H1 (cell line): ENCODE measurements around the gene CIROP. TPM values are rescaled to one million over a fixed set of nuclear protein-coding genes. Genes with fewer than 3 reads are reported as not detected.
A peak's percentile ranks its signal among the peaks of the same experiment; 100 is the strongest.

Experiments used
- CTCF ChIA-PET: fragments of 300-600 bp; sonication (Branson Sonifier 250); formaldehyde crosslinking; loops from one replicate; lab custom pipeline; 2021; ENCODE audit not compliant: partially characterized antibody; lab: Charles Lee
- POLR2A ChIA-PET: fragments of 300-600 bp; sonication (Branson Sonifier 250); formaldehyde crosslinking; loops from one replicate; lab custom pipeline; 2021; ENCODE audit warnings: inconsistent platforms; ENCODE audit not compliant: partially characterized antibody; lab: Charles Lee
- DNase-seq, 2 experiments: peaks; one replicate each; pipeline versions ENCODE4 v3.0.0 to v3.0.0-alpha.2; 2010 to 2022; ENCODE audit warnings: low spot score in 2 of 2, low read depth in 1 of 2, mixed read lengths in 1 of 2
- FAIRE-seq: peaks from 2 replicates; lab custom pipeline; 2011; peaks lifted over from hg19 to GRCh38; lab: Jason Lieb, UNC
- H2AFZ ChIP-seq: 2 replicates; pipeline ENCODE4 v1.8.1; 2012; ENCODE audit warnings: low read length, inconsistent platforms
- H2AK5ac ChIP-seq: 2 replicates; pipeline ENCODE4 v1.6.1; 2013; ENCODE audit warnings: low read depth, low read length
- H2BK120ac ChIP-seq: replicated peaks from 2 replicates; pipeline ENCODE3; 2013; ENCODE audit warnings: low read depth, low read length, inconsistent platforms
- H2BK12ac ChIP-seq: 2 replicates; pipeline ENCODE4 v1.6.1; 2013; ENCODE audit warnings: low read depth, low read length
- H2BK15ac ChIP-seq: 2 replicates; pipeline ENCODE4 v1.6.1; 2013; ENCODE audit warnings: low read length
- H2BK20ac ChIP-seq: 2 replicates; pipeline ENCODE4 v1.6.1; 2013; ENCODE audit warnings: low read length
- H2BK5ac ChIP-seq: 2 replicates; pipeline ENCODE4 v1.6.1; 2013; ENCODE audit warnings: low read depth, low read length
- H3K14ac ChIP-seq: 2 replicates; pipeline ENCODE4 v1.6.1; 2013; ENCODE audit warnings: inconsistent platforms; ENCODE audit not compliant: insufficient read length
- H3K18ac ChIP-seq: 2 replicates; pipeline ENCODE4 v1.6.1; 2013; ENCODE audit warnings: low read length; ENCODE audit errors: extremely low read depth
- H3K23ac ChIP-seq: 2 replicates; pipeline ENCODE4 v1.6.1; 2013; ENCODE audit warnings: inconsistent platforms; ENCODE audit not compliant: insufficient read length
- H3K23me2 ChIP-seq: 2 replicates; pipeline ENCODE4 v1.6.1; 2013; ENCODE audit warnings: low read depth, low read length
- H3K27ac ChIP-seq: 2 replicates; pipeline ENCODE4 v1.6.1; 2011; ENCODE audit warnings: low read depth, low read length, inconsistent platforms
- H3K27me3 ChIP-seq, 4 experiments: replicated peaks in 1 of 4; 1 replicate in 1 of 4; 2 replicates in 3 of 4; pipeline versions ENCODE4 v1.6.1 to v1.8.1; 2011 to 2013; ENCODE audit warnings: low read length in 3 of 4, mild to moderate bottlenecking in 3 of 4, inconsistent platforms in 2 of 4, mixed read lengths in 2 of 4, moderate library complexity in 1 of 4; ENCODE audit not compliant: control insufficient read depth in 3 of 4, insufficient read depth in 3 of 4; ENCODE audit errors: extremely low read depth in 1 of 4
- H3K36me3 ChIP-seq, 4 experiments: 2 replicates each; pipeline versions ENCODE4 v1.6.1 to v1.8.1; 2011 to 2013; ENCODE audit warnings: mild to moderate bottlenecking in 4 of 4, low read length in 3 of 4, moderate library complexity in 2 of 4, control low read depth in 1 of 4, inconsistent platforms in 1 of 4; ENCODE audit not compliant: insufficient read depth in 4 of 4, control insufficient read depth in 2 of 4
- H3K4ac ChIP-seq: replicated peaks from 2 replicates; pipeline ENCODE3; 2013; ENCODE audit warnings: low read length, low read depth, mixed read lengths, inconsistent platforms; ENCODE audit not compliant: insufficient read length
- H3K4me1 ChIP-seq, 4 experiments: replicated peaks in 1 of 4; 1 replicate in 1 of 4; 2 replicates in 3 of 4; pipeline versions ENCODE4 v1.6.1 to v1.8.1; 2011 to 2013; ENCODE audit warnings: low read length in 3 of 4, inconsistent platforms in 2 of 4, mixed read lengths in 1 of 4; ENCODE audit not compliant: insufficient read depth in 4 of 4, control insufficient read depth in 3 of 4
- H3K4me2 ChIP-seq, 2 experiments: 2 replicates each; pipeline versions ENCODE4 v1.6.1 to v1.8.1; 2011 to 2013; ENCODE audit warnings: low read depth in 2 of 2, low read length in 2 of 2, control low read depth in 1 of 2, inconsistent platforms in 1 of 2, mild to moderate bottlenecking in 1 of 2; ENCODE audit not compliant: insufficient read depth in 1 of 2
- H3K4me3 ChIP-seq, 4 experiments: fragments of 200-600, 300-600 bp in 1 of 4; sonication (generic), shearing (Covaris generic), sonication (Bioruptor Twin) in 1 of 4; 2 replicates each; pipeline versions ENCODE4 v1.5.1 to v1.8.1; 2011 to 2016; ENCODE audit warnings: low read length in 4 of 4, low read depth in 3 of 4, control low read depth in 2 of 4, inconsistent platforms in 2 of 4, mild to moderate bottlenecking in 2 of 4, mixed read lengths in 1 of 4, moderate library complexity in 1 of 4; ENCODE audit not compliant: insufficient read depth in 2 of 4; ENCODE audit errors: extremely low read depth in 1 of 4
- H3K56ac ChIP-seq: replicated peaks from 2 replicates; pipeline ENCODE3; 2013; ENCODE audit warnings: low read depth, mild to moderate bottlenecking, mixed read lengths, low read length, inconsistent platforms; ENCODE audit not compliant: insufficient read length
- H3K79me1 ChIP-seq: 2 replicates; pipeline ENCODE4 v1.6.1; 2013; ENCODE audit warnings: low read depth, low read length, control low read depth
- H3K79me2 ChIP-seq, 2 experiments: 2 replicates each; pipeline versions ENCODE4 v1.6.1 to v1.8.1; 2012 to 2013; ENCODE audit warnings: low read length in 2 of 2, mild to moderate bottlenecking in 2 of 2, inconsistent platforms in 1 of 2; ENCODE audit not compliant: insufficient read depth in 2 of 2, control insufficient read depth in 1 of 2
- H3K9ac ChIP-seq, 4 experiments: replicated peaks in 1 of 4; 1 replicate in 1 of 4; 2 replicates in 3 of 4; pipeline versions ENCODE4 v1.6.1 to v1.8.1; 2011 to 2013; ENCODE audit warnings: low read depth in 3 of 4, low read length in 3 of 4, control low read depth in 2 of 4, mild to moderate bottlenecking in 2 of 4, moderate library complexity in 2 of 4, inconsistent platforms in 1 of 4; ENCODE audit errors: extremely low read depth in 1 of 4
- H3K9me3 ChIP-seq, 2 experiments: 2 replicates each; pipeline versions ENCODE4 v1.6.1 to v1.8.1; 2012 to 2013; ENCODE audit warnings: mild to moderate bottlenecking in 2 of 2, moderate library complexity in 2 of 2, control low read depth in 1 of 2, inconsistent platforms in 1 of 2, low read depth in 1 of 2, low read length in 1 of 2, mixed read lengths in 1 of 2; ENCODE audit not compliant: insufficient read depth in 2 of 2
- H4K20me1 ChIP-seq, 2 experiments: replicated peaks in 1 of 2; 2 replicates each; pipeline versions ENCODE3 to v1.8.1; 2011 to 2013; ENCODE audit warnings: inconsistent platforms in 2 of 2, low read length in 2 of 2, mild to moderate bottlenecking in 1 of 2; ENCODE audit not compliant: insufficient read depth in 2 of 2, control insufficient read depth in 1 of 2
- H4K5ac ChIP-seq: 2 replicates; pipeline ENCODE4 v1.6.1; 2013; ENCODE audit warnings: low read length, low read depth, mixed read lengths, inconsistent platforms; ENCODE audit not compliant: insufficient read length
- H4K8ac ChIP-seq: 2 replicates; pipeline ENCODE4 v1.8.0; 2013; ENCODE audit warnings: mild to moderate bottlenecking, moderate library complexity, low read length, inconsistent platforms; ENCODE audit not compliant: insufficient read depth; ENCODE audit errors: extremely low read depth
- H4K91ac ChIP-seq: replicated peaks from 2 replicates; pipeline ENCODE3; 2013; ENCODE audit warnings: low read length, mixed read lengths, inconsistent platforms; ENCODE audit not compliant: insufficient read length
- ASH2L ChIP-seq: fragments of 200-600, 300-600 bp; sonication (generic); IDR thresholded peaks from one replicate; pipeline ENCODE4 v1.7.1; 2017; ENCODE audit warnings: low read length
- ATF2 ChIP-seq: IDR thresholded peaks from 2 replicates; pipeline ENCODE4 v1.6.1; 2012; ENCODE audit warnings: low read length, inconsistent platforms
- CHD1 ChIP-seq: IDR thresholded peaks from 2 replicates; pipeline ENCODE4 v1.6.1; 2012; ENCODE audit warnings: low read depth, low read length, improper control_type of control experiment
- FOSL1 ChIP-seq: IDR thresholded peaks from 2 replicates; pipeline ENCODE4 v1.6.1; 2011; ENCODE audit warnings: mild to moderate bottlenecking, low read depth, low read length, moderate library complexity; ENCODE audit not compliant: insufficient read depth
- GABPA ChIP-seq: IDR thresholded peaks from 2 replicates; pipeline ENCODE4 v1.6.1; 2011; ENCODE audit warnings: mild to moderate bottlenecking, low read length, moderate library complexity, borderline replicate concordance; ENCODE audit not compliant: insufficient read depth
- JUN ChIP-seq: IDR thresholded peaks from 2 replicates; pipeline ENCODE4 v1.6.1; 2011; ENCODE audit warnings: low read depth, mild to moderate bottlenecking, improper control_type of control experiment, low read length
- NANOG ChIP-seq: IDR thresholded peaks from 2 replicates; pipeline ENCODE4 v1.6.1; 2011; ENCODE audit warnings: low read length, low read depth, mild to moderate bottlenecking, inconsistent platforms; ENCODE audit not compliant: insufficient read depth, poor library complexity, severe bottlenecking
- POU5F1 ChIP-seq: IDR thresholded peaks from 2 replicates; pipeline ENCODE4 v1.6.1; 2011; ENCODE audit warnings: low read depth, mild to moderate bottlenecking, low read length, moderate library complexity
- SUZ12 ChIP-seq: fragments of 200-600 bp; sonication (generic); IDR thresholded peaks from 2 replicates; pipeline ENCODE4 v1.6.1; 2012; ENCODE audit warnings: mild to moderate bottlenecking, inconsistent platforms, low read length, moderate library complexity, mixed read lengths
- TCF12 ChIP-seq: IDR thresholded peaks from 2 replicates; pipeline ENCODE4 v1.6.1; 2011; ENCODE audit warnings: low read depth, mild to moderate bottlenecking, low read length
- WGBS, 2 experiments: shearing (Covaris generic) in 1 of 2; methylation state at CpG; one replicate each; pipeline versions ENCODE4 v1.1.6 to v1.1.7; 2013 to 2015; ENCODE audit warnings: low lambda C conversion rate in 2 of 2, mixed read lengths in 2 of 2, inconsistent platforms in 1 of 2, low coverage in 1 of 2, missing lambda C conversion rate in 1 of 2; ENCODE audit not compliant: insufficient replicate concordance in 2 of 2, insufficient coverage in 1 of 2, insufficient read length in 1 of 2; ENCODE audit errors: extremely low coverage in 1 of 2, missing lambda C conversion rate in 1 of 2; 5-methylcytosine and 5-hydroxymethylcytosine counted together
- polyA plus RNA-seq, 7 experiments: library from polyadenylated mRNA; depleted of rRNA in 3 of 7; stranded (reverse) in 5 of 7; unstranded in 2 of 7; fragments of >200 nt in 5 of 7; fragments of 200-250 nt in 2 of 7; gene quantifications; 1 replicate in 5 of 7; 2 replicates in 1 of 7; 4 replicates in 1 of 7; pipeline versions ENCODE4 v1.2.1 to v1.2.3, GENCODE V29; 2011 to 2013; ENCODE audit warnings: missing spikeins in 2 of 7, mixed read lengths in 2 of 7
- total RNA-seq: library from RNA; stranded (reverse); fragmentation: NEBNext Ultra II Directional; extraction: Animal tissue kit (Norgen Biotek cat#: 25700); gene quantifications from 2 replicates; pipeline ENCODE4 v1.2.1, GENCODE V29; 2021

CIROP gene
- total and polyA plus RNA-seq, 2 of the 8 experiments (the other 6 are each of a cell fraction or from before 2014, with no cell fraction given): 0.06 TPM; not detected in 1

GRCh38 chr14:23146980-23147379 is 42.2 kb upstream of the CIROP start:
- no peaks in the 10 kb centered on the region for H3K79me2 ChIP-seq
- no peak overlapping the region for H2BK12ac ChIP-seq
- H2BK5ac ChIP-seq: no peak overlapping the region
- no peak overlapping the region for H2BK20ac ChIP-seq
- FAIRE-seq (no peak), DNase-seq (no peak)
- H3K23ac ChIP-seq: no peak overlapping the region
- no peak overlapping the region for H3K4me2 ChIP-seq
- H4K5ac ChIP-seq: no peak overlapping the region
- ChIA-PET POLR2A (interaction anchor here (0.7 to 0.8 kb wide), 2 partner anchors 11 to 40 kb away, joined by 3 read pairs; no protein-coding TSS in a partner anchor), CTCF (interaction anchor here (1.0 to 1.6 kb wide), 2 partner anchors 23 to 40 kb away, joined by 3 read pairs; no protein-coding TSS in a partner anchor)
- H2AK5ac ChIP-seq: no peak overlapping the region
- no peak overlapping the region for H2BK120ac ChIP-seq
- H3K9me3 ChIP-seq: no peaks in the 10 kb centered on the region
- peaks cover 3% of the 10 kb centered on the region; the same call in 1 of the 2 replicates for H3K23me2 ChIP-seq
- H3K27me3 ChIP-seq: no peaks in the 10 kb centered on the region
- WGBS, 2 experiments: 87% methylated on average over 4 of the region's 4 CpGs; no CpG with 5 or more reads in 1 of the 2 experiments
- peak overlapping the region; percentile 28 for H3K56ac ChIP-seq
- TF ChIP-seq GABPA: no peak
- TF ChIP-seq POU5F1: no peak
- TF ChIP-seq ASH2L: no peak
- TF ChIP-seq JUN: no peak
- TF ChIP-seq ATF2: no peak
- TF ChIP-seq CHD1: no peak
- TF ChIP-seq FOSL1: no peak
- TF ChIP-seq NANOG: no peak
- TF ChIP-seq TCF12: no peak
- no peak for TF ChIP-seq SUZ12
- no peak overlapping the region for H2BK15ac ChIP-seq
- peaks cover 2 to 6% of the 10 kb centered on the region in 2 experiments for H4K20me1 ChIP-seq
- no peak overlapping the region for H3K4me3 ChIP-seq
- no peak overlapping the region for H3K27ac ChIP-seq
- no peaks in the 10 kb centered on the region; the same call in none of the 2 replicates for H3K79me1 ChIP-seq
- H3K9ac ChIP-seq: no peak overlapping the region; a peak in 1 of 7 replicates
- H4K8ac ChIP-seq: no peak overlapping the region
- no peak overlapping the region for H3K4ac ChIP-seq
- no peak overlapping the region for H3K18ac ChIP-seq
- no peak overlapping the region for H3K14ac ChIP-seq
- H3K4me1 ChIP-seq: no peaks in the 10 kb centered on the region
- H4K91ac ChIP-seq: no peak overlapping the region
- H3K36me3 ChIP-seq: peaks cover 6 to 32% (median 20%) of the 10 kb centered on the region in 4 experiments; a peak in 7 of 8 replicates
- H2AFZ ChIP-seq: no peak overlapping the region
